Stimulated activated CD4-positive, alpha-beta T cell treated with anti-CD3 and anti-CD28 coated beads, Interleukin-15, amount 100 ng/mL, for 24 hours (primary cell): ENCODE data around the gene NFKBIL1.

Experiments used
- DNase-seq: peaks from one replicate; pipeline ENCODE4 v3.0.0-alpha.2; 2020

NFKBIL1 gene

DNA sequence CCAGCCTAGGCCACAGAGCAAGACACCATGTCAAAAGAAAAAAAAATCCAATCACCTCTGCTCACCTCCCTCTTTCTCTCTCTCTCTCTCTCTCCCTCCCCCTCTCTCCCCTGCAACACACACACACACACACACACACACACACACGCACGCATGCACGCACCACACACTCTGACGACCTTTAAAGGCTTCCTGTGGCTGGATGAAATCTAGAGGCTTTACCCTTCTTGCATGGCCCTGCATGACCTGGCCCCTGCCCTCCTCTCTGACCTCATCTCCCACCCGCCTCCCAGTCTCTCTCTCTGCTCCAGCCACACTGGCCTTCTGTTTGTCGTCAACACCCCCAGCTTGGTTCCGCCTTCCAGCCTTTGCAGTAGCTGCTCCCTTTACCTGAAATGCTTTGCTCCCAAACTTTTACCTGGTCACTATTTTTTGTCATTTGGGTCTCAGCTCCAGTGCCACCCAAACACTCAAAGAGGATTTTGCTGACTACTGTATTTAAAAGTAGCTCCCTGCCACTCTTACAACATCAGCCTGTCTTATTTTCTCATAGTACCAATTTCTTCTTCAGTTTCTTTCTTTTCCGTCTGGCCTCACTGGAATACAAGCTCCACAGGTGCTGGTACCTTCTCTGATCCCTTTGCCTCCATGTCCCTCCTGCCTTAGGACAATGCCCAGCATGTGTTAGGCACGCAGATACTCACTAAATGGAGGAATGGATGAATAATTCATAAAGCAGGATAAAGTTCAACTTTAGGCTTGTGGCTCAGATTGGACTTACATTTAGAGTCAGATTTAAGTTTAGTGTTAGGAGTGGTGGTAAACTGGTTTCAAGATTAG is 20.3 kb downstream of the NFKBIL1 start:
- peak; percentile 55 for DNase-seq

GRCh38 chr6:31568537-31568961 is 21.1 kb downstream of the NFKBIL1 start:
- peak; percentile 81 for DNase-seq

GRCh38 chr6:31569861-31570536 is 22.6 kb downstream of the NFKBIL1 start:
- DNase-seq: no peak

GRCh38 chr6:31572041-31572911 is 24.9 kb downstream of the NFKBIL1 start, which contains the start of gene LTA:
Gene LTA (plus strand): TSS chr6:31572289. CDS start chr6:31572743, 454 bp downstream.
- peak; percentile 91 for DNase-seq

DNA sequence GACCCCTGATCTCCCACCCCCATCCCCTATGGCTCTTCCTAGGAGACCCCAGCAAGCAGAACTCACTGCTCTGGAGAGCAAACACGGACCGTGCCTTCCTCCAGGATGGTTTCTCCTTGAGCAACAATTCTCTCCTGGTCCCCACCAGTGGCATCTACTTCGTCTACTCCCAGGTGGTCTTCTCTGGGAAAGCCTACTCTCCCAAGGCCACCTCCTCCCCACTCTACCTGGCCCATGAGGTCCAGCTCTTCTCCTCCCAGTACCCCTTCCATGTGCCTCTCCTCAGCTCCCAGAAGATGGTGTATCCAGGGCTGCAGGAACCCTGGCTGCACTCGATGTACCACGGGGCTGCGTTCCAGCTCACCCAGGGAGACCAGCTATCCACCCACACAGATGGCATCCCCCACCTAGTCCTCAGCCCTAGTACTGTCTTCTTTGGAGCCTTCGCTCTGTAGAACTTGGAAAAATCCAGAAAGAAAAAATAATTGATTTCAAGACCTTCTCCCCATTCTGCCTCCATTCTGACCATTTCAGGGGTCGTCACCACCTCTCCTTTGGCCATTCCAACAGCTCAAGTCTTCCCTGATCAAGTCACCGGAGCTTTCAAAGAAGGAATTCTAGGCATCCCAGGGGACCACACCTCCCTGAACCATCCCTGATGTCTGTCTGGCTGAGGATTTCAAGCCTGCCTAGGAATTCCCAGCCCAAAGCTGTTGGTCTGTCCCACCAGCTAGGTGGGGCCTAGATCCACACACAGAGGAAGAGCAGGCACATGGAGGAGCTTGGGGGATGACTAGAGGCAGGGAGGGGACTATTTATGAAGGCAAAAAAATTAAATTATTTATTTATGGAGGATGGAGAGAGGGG is 26.1 kb downstream of the NFKBIL1 start:
- DNase-seq: peak; percentile 44

DNA sequence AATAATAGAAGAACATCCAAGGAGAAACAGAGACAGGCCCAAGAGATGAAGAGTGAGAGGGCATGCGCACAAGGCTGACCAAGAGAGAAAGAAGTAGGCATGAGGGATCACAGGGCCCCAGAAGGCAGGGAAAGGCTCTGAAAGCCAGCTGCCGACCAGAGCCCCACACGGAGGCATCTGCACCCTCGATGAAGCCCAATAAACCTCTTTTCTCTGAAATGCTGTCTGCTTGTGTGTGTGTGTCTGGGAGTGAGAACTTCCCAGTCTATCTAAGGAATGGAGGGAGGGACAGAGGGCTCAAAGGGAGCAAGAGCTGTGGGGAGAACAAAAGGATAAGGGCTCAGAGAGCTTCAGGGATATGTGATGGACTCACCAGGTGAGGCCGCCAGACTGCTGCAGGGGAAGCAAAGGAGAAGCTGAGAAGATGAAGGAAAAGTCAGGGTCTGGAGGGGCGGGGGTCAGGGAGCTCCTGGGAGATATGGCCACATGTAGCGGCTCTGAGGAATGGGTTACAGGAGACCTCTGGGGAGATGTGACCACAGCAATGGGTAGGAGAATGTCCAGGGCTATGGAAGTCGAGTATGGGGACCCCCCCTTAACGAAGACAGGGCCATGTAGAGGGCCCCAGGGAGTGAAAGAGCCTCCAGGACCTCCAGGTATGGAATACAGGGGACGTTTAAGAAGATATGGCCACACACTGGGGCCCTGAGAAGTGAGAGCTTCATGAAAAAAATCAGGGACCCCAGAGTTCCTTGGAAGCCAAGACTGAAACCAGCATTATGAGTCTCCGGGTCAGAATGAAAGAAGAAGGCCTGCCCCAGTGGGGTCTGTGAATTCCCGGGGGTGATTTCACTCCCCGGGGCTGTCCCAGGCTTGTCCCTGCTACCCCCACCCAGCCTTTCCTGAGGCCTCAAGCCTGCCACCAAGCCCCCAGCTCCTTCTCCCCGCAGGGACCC is 27.0 kb downstream of the NFKBIL1 start:
- DNase-seq: peak; percentile 82

- DNase-seq: peak; percentile 96
Observed at GRCh38 chr6:31575335-31575901, 28.0 kb downstream of the NFKBIL1 start, which contains the start of gene TNF. Gene TNF (plus strand): TSS chr6:31575565. CDS start chr6:31575742, 177 bp downstream.

- DNase-seq: peak; percentile 33
Observed at GRCh38 chr6:31575952-31576685, 28.7 kb downstream of the NFKBIL1 start.

DNA sequence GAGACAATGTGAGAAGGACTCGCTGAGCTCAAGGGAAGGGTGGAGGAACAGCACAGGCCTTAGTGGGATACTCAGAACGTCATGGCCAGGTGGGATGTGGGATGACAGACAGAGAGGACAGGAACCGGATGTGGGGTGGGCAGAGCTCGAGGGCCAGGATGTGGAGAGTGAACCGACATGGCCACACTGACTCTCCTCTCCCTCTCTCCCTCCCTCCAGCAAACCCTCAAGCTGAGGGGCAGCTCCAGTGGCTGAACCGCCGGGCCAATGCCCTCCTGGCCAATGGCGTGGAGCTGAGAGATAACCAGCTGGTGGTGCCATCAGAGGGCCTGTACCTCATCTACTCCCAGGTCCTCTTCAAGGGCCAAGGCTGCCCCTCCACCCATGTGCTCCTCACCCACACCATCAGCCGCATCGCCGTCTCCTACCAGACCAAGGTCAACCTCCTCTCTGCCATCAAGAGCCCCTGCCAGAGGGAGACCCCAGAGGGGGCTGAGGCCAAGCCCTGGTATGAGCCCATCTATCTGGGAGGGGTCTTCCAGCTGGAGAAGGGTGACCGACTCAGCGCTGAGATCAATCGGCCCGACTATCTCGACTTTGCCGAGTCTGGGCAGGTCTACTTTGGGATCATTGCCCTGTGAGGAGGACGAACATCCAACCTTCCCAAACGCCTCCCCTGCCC is 29.6 kb downstream of the NFKBIL1 start:
- DNase-seq: peak; percentile 78

DNA sequence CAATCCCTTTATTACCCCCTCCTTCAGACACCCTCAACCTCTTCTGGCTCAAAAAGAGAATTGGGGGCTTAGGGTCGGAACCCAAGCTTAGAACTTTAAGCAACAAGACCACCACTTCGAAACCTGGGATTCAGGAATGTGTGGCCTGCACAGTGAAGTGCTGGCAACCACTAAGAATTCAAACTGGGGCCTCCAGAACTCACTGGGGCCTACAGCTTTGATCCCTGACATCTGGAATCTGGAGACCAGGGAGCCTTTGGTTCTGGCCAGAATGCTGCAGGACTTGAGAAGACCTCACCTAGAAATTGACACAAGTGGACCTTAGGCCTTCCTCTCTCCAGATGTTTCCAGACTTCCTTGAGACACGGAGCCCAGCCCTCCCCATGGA is 30.2 kb downstream of the NFKBIL1 start:
- DNase-seq: peak; percentile 43

- DNase-seq: peak; percentile 63
Observed at GRCh38 chr6:31578184-31579118, 31.0 kb downstream of the NFKBIL1 start.

- peak; percentile 62 for DNase-seq
Observed at GRCh38 chr6:31579119-31579505, 31.7 kb downstream of the NFKBIL1 start.

DNA sequence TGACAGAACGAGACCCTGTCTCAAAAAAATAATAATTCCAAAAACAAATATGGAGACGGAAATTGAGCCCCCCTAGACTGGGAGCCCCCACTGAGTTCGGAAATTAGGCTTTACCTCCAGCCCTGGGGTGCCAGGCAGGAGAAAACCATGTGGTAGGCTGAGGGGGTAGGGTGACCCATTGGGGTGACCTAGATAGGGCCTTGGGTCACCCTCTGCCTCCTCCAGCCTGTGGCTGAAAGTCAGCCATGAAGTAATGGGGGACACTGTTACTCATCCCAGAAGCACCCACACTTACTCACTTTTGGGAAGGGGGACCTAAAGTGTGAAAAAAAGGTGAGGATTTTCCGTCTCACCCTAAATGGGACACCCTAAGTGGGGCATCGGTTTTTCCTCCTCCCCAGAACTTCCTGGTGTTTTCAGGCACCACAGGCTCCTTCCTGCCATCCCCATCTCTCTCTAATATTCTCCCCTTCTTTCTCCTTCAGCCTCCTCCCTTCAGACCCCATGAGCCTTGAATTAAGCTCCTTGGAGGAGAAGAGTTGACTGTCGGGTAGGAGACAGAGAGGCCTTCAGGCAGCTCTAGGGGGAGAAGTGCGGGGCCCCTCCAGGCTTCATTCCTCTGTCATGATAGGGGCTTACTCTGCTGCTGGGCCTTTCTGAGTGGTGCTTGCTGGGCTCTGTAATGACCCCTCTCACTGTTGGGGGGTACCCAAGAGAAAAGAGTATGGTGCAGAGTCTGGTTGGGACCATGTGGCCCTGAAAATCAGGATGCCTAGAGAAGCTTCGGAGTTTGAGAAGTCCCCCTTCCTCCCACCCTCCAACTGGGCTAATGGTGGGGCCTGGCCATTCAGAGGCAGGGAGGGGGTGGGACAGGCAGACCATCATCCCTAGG is 32.4 kb downstream of the NFKBIL1 start:
- peak; percentile 69 for DNase-seq

GRCh38 chr6:31580438-31580740 is 33.0 kb downstream of the NFKBIL1 start:
- DNase-seq: no peak

DNA sequence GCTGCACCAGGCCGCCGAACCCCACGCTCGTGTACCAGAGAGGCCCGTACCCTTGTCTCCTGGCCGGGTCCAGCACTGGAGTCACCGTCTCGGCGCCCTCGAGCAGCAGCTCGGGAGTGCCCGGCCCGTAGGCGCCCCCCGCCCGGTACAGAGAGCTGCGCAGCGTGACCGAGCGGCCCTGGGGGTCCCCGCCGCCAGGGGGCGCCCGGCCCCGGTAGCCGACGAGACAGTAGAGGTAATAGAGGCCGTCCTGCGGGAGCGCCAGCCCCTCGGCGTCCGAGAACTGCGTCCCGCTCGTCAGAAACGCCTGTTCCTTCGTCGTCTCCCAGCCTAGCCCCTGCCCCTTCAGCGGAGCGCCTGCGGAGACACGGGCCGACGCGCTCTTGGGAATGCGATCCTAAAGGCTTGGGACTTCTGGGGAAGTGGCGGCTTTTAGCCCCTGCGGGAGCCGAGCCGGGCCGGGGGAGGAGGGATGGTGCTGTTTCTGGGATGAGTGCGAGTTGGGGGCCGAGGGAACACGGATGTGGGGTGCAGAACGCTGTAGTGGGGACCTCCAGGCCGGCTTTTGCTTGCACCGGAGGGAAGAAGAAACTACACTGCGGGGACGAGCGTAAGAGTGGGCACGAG is 33.5 kb downstream of the NFKBIL1 start:
- peak; percentile 93 for DNase-seq

DNA sequence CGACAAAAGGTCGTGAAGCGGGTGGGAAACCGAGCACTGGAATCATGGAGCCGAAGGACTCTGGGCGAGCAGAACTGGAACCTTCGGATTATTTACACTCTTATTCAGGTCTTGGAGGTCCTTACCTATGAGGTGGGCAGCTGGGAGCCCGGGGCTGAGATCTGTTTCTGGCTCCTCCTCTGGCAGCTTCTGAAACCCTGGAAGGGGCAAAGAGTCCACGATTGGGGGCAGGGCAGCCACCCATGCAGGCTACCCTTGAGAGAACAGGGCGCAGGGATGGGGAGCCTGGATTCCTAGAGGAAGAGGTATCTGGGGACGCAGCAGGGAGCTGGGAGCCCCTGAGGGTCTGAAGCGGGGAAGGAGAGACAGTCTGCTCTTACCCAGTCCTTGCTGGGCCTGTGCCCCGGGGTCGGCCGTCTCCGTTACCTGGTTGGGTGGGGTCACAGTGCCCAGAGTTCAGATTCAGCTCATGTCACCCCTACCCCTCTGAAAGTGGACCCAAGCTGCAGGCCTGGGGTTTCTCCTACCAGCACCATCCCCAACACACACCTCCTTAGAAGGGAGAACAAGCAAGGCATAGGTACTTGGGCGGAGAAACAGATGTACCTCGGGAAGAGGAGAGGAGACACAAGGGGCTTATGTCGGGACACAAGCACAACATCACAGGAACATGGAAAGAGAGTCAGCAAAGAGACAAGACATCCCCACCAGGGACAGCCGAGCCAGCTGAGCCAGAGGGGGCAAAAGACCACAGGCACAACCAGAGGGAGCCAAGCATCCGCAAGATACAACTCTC is 34.2 kb downstream of the NFKBIL1 start:
- peak; percentile 55 for DNase-seq
